IPS DF 19.7 (cell line): Measurements from ENCODE around the gene LRMDA.

Experiments used
- DNase-seq: peaks from one replicate; pipeline ENCODE4 v3.0.0-alpha.2; 2013; ENCODE audit warnings: low read depth, low spot score

The LRMDA gene

GRCh38 chr10:75401569-75402485, 29.6 kb upstream of the LRMDA start, which contains the start of gene ZNF503:
Gene ZNF503 (minus strand): TSS chr10:75401764. CDS start chr10:75401419, 345 bp downstream.
- no peak for DNase-seq

- DNase-seq: no peak
These were observed 28.8 kb upstream of the LRMDA start for GRCh38 chr10:75402486-75403143.

GRCh38 chr10:75403144-75403938, 28.1 kb upstream of the LRMDA start:
- no peak for DNase-seq

GRCh38 chr10:75403939-75404814, 27.2 kb upstream of the LRMDA start:
- no peak for DNase-seq

GRCh38 chr10:75404815-75405597, 26.4 kb upstream of the LRMDA start:
- DNase-seq: no peak

GRCh38 chr10:75405598-75406461, 25.6 kb upstream of the LRMDA start:
- no peak for DNase-seq

GRCh38 chr10:75406462-75407223, 24.8 kb upstream of the LRMDA start:
- DNase-seq: no peak

GRCh38 chr10:75407224-75407712, 24.2 kb upstream of the LRMDA start:
- no peak for DNase-seq

- no peak for DNase-seq
These were observed 23.5 kb upstream of the LRMDA start for GRCh38 chr10:75407713-75408508.

GRCh38 chr10:75408509-75408875, 22.9 kb upstream of the LRMDA start:
- no peak for DNase-seq

GRCh38 chr10:75408911-75409885, 22.2 kb upstream of the LRMDA start:
- DNase-seq: no peak

GRCh38 chr10:75410132-75411005, 21.1 kb upstream of the LRMDA start:
- no peak for DNase-seq

GRCh38 chr10:75414527-75414926, 16.9 kb upstream of the LRMDA start:
- no peak for DNase-seq

GRCh38 chr10:75417522-75417927, 13.9 kb upstream of the LRMDA start:
- DNase-seq: peak; percentile 93

GRCh38 chr10:75418293-75418692, 13.1 kb upstream of the LRMDA start:
- no peak for DNase-seq
